B cell (primary cell): Measurements from ENCODE around the gene MRPS34.

Experiments
- EZH2 ChIP-seq: IDR thresholded peaks from 2 replicates; pipeline ENCODE4 v1.6.1; 2012; ENCODE audit warnings: borderline replicate concordance, low read depth, mild to moderate bottlenecking, moderate library complexity, low read length; ENCODE audit not compliant: insufficient read depth, poor library complexity, severe bottlenecking
- TF ChIP-seq, protein P1 (sequence below): fragments of 200-600 bp; IDR thresholded peaks from one replicate; pipeline ENCODE4 v1.8.0; 2022; ENCODE audit warnings: antibody characterized with exemption, mild to moderate bottlenecking

- TF ChIP-seq, protein P1, sequence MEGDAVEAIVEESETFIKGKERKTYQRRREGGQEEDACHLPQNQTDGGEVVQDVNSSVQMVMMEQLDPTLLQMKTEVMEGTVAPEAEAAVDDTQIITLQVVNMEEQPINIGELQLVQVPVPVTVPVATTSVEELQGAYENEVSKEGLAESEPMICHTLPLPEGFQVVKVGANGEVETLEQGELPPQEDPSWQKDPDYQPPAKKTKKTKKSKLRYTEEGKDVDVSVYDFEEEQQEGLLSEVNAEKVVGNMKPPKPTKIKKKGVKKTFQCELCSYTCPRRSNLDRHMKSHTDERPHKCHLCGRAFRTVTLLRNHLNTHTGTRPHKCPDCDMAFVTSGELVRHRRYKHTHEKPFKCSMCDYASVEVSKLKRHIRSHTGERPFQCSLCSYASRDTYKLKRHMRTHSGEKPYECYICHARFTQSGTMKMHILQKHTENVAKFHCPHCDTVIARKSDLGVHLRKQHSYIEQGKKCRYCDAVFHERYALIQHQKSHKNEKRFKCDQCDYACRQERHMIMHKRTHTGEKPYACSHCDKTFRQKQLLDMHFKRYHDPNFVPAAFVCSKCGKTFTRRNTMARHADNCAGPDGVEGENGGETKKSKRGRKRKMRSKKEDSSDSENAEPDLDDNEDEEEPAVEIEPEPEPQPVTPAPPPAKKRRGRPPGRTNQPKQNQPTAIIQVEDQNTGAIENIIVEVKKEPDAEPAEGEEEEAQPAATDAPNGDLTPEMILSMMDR, result no peak
- TF ChIP-seq EZH2, result no peak
These were observed 4.0 kb upstream of the MRPS34 start for GRCh38 chr16:1776991-1777374.
